HG02798 (cell line): Measurements from ENCODE around the gene TRIM72.
A peak's percentile ranks its signal among the peaks of the same experiment; 100 is the strongest.
"Not testable (repeated sequence)": the region's sequence is repeated elsewhere in the genome, so short reads cannot be mapped to it uniquely, and the experiment has no call there.

Source experiments
- ATAC-seq: cut with Tn5 transposase; IDR thresholded peaks from one replicate; pipeline ENCODE4 v1.9.1; 2021; ENCODE audit warnings: mild to moderate bottlenecking; ENCODE audit not compliant: unreplicated experiment, poor library complexity

TRIM72 gene

GRCh38 chr16:31213877-31214707 is at the start of gene TRIM72:
Gene TRIM72, plus strand, starts transcription at chr16:31214119. Its CDS starts 620 bp downstream, at chr16:31214739.
- no peak for ATAC-seq

- ATAC-seq = no peak
Measured at GRCh38 chr16:31167315-31167714, 46.6 kb upstream of the TRIM72 start.

- no peak for ATAC-seq
Measured at GRCh38 chr16:31168848-31169247, 45.1 kb upstream of the TRIM72 start.

- ATAC-seq = not testable (repeated sequence)
Measured at GRCh38 chr16:31170048-31170447, 43.9 kb upstream of the TRIM72 start.

- ATAC-seq = no peak
Measured at GRCh38 chr16:31177136-31177535, 36.8 kb upstream of the TRIM72 start.

- ATAC-seq = no peak
Measured at GRCh38 chr16:31179219-31179746, 34.6 kb upstream of the TRIM72 start.

GRCh38 chr16:31179747-31180459 is 34.0 kb upstream of the TRIM72 start, which contains the start of gene FUS:
Gene FUS, plus strand, starts transcription at chr16:31180139. Its CDS starts 76 bp downstream, at chr16:31180215.
- peak; percentile 73 for ATAC-seq

GRCh38 chr16:31181102-31181830 is 32.7 kb upstream of the TRIM72 start:
- ATAC-seq = no peak

- no peak for ATAC-seq
Measured at GRCh38 chr16:31182391-31182790, 31.5 kb upstream of the TRIM72 start.

GRCh38 chr16:31183432-31184428 is 30.2 kb upstream of the TRIM72 start:
- ATAC-seq = no peak

- ATAC-seq = no peak
Measured at GRCh38 chr16:31184888-31185287, 29.0 kb upstream of the TRIM72 start.

- ATAC-seq = no peak
Measured at GRCh38 chr16:31185339-31185738, 28.6 kb upstream of the TRIM72 start.

- no peak for ATAC-seq
Measured at GRCh38 chr16:31186176-31186575, 27.7 kb upstream of the TRIM72 start.

GRCh38 chr16:31186930-31187807 is 26.8 kb upstream of the TRIM72 start:
- no peak for ATAC-seq

- ATAC-seq = no peak
Measured at GRCh38 chr16:31187808-31188189, 26.1 kb upstream of the TRIM72 start.

GRCh38 chr16:31188450-31189411 is 25.2 kb upstream of the TRIM72 start:
- no peak for ATAC-seq

GRCh38 chr16:31189412-31189778 is 24.5 kb upstream of the TRIM72 start:
- no peak for ATAC-seq
